Measurements from ENCODE around the gene ROR1.
"Not testable (repeated sequence)": the region's sequence is repeated elsewhere in the genome, so short reads cannot be mapped to it uniquely, and the experiment has no call there.

ROR1 gene

GRCh38 chr1:63793741-63794240, 20.0 kb downstream of the ROR1 start:
- no peak for DNase-seq (ENCODE audit: low read depth, low spot score)

- DNase-seq (ENCODE audit: low read depth, low spot score) = no peak
Observed at GRCh38 chr1:63794354-63794753, 20.5 kb downstream of the ROR1 start.

- no peak for DNase-seq (ENCODE audit: low read depth, low spot score)
Observed at GRCh38 chr1:63794939-63795378, 21.1 kb downstream of the ROR1 start.

- DNase-seq (ENCODE audit: low read depth, low spot score) = no peak
Observed at GRCh38 chr1:63795455-63795854, 21.6 kb downstream of the ROR1 start.

- no peak for DNase-seq (ENCODE audit: low read depth, low spot score)
Observed at GRCh38 chr1:63797056-63797726, 23.4 kb downstream of the ROR1 start.

GRCh38 chr1:63798284-63798683, 24.5 kb downstream of the ROR1 start:
- no peak for DNase-seq (ENCODE audit: low read depth, low spot score)

- no peak for DNase-seq (ENCODE audit: low read depth, low spot score)
Observed at GRCh38 chr1:63799307-63799706, 25.5 kb downstream of the ROR1 start.

- no peak for DNase-seq (ENCODE audit: low read depth, low spot score)
Observed at GRCh38 chr1:63799820-63800219, 26.0 kb downstream of the ROR1 start.

- DNase-seq (ENCODE audit: low read depth, low spot score) = no peak
Observed at GRCh38 chr1:63802109-63802508, 28.3 kb downstream of the ROR1 start.

- DNase-seq (ENCODE audit: low read depth, low spot score) = no peak
Observed at GRCh38 chr1:63804829-63805484, 31.1 kb downstream of the ROR1 start.

GRCh38 chr1:63807046-63807445, 33.2 kb downstream of the ROR1 start:
- DNase-seq (ENCODE audit: low read depth, low spot score) = no peak

- no peak for DNase-seq (ENCODE audit: low read depth, low spot score)
Observed at GRCh38 chr1:63810936-63811469, 37.2 kb downstream of the ROR1 start.

- no peak for DNase-seq (ENCODE audit: low read depth, low spot score)
Observed at GRCh38 chr1:63812071-63812700, 38.4 kb downstream of the ROR1 start.

GRCh38 chr1:63813829-63814277, 40.0 kb downstream of the ROR1 start:
- DNase-seq (ENCODE audit: low read depth, low spot score) = no peak

- DNase-seq (ENCODE audit: low read depth, low spot score) = not testable (repeated sequence)
Observed at GRCh38 chr1:63816217-63816815, 42.5 kb downstream of the ROR1 start.

- no peak for DNase-seq (ENCODE audit: low read depth, low spot score)
Observed at GRCh38 chr1:63817152-63817667, 43.4 kb downstream of the ROR1 start.

- no peak for DNase-seq (ENCODE audit: low read depth, low spot score)
Observed at GRCh38 chr1:63817700-63818099, 43.9 kb downstream of the ROR1 start.

- DNase-seq (ENCODE audit: low read depth, low spot score) = no peak
Observed at GRCh38 chr1:63818567-63819325, 44.9 kb downstream of the ROR1 start.

- no peak for DNase-seq (ENCODE audit: low read depth, low spot score)
Observed at GRCh38 chr1:63819795-63820194, 46.0 kb downstream of the ROR1 start.

GRCh38 chr1:63821091-63822005, 47.5 kb downstream of the ROR1 start:
- no peak for DNase-seq (ENCODE audit: low read depth, low spot score)
